SK-N-SH (cell line): ENCODE results near the gene RBBP8NL. TPM values are rescaled to one million over a fixed set of nuclear protein-coding genes. Genes with fewer than 3 reads are reported as not detected.

Source experiments
- CTCF ChIA-PET: fragments of 300-600, 350-600 bp; formaldehyde crosslinking; extraction: SDS; loops from one replicate; lab custom pipeline; 2021; lab: Yijun Ruan, JAX
- POLR2A ChIA-PET: fragments of 350-600 bp; sonication (Branson Sonifier 250); formaldehyde crosslinking; extraction: SDS; loops from one replicate; lab custom pipeline; 2020; ENCODE audit warnings: antibody characterized with exemption, inconsistent platforms; lab: Yijun Ruan, JAX
- DNase-seq: peaks from one replicate; pipeline ENCODE4 v3.0.0; 2012
- H2AFZ ChIP-seq: fragments of 200-600 bp; sonication (generic); 2 replicates; pipeline ENCODE4 v1.8.1; 2016; ENCODE audit warnings: antibody characterized with exemption, mild to moderate bottlenecking, low read depth
- H3F3A ChIP-seq: fragments of 200-600 bp; sonication (generic); replicated peaks from 2 replicates; pipeline ENCODE3; 2016; ENCODE audit warnings: antibody characterized with exemption, mild to moderate bottlenecking; ENCODE audit not compliant: insufficient read depth
- H3K27ac ChIP-seq, 2 experiments: fragments of 200-500 bp in 1 of 2; fragments of 200-600 bp in 1 of 2; sonication (Bioruptor generic) in 1 of 2; sonication (generic), shearing (Covaris generic) in 1 of 2; 2 replicates each; pipeline versions ENCODE4 v1.5.1 to v1.6.1; 2014 to 2016; ENCODE audit warnings: low read depth in 2 of 2, inconsistent platforms in 1 of 2, low read length in 1 of 2, mild to moderate bottlenecking in 1 of 2, mixed read lengths in 1 of 2
- H3K27me3 ChIP-seq: fragments of 200-600 bp; sonication (generic), shearing (Covaris generic); 2 replicates; pipeline ENCODE4 v1.6.1; 2016; ENCODE audit warnings: mixed run types; ENCODE audit not compliant: insufficient read depth
- H3K36me3 ChIP-seq, 2 experiments: fragments of 200-500 bp in 1 of 2; fragments of 200-600 bp in 1 of 2; sonication (Bioruptor generic) in 1 of 2; sonication (generic) in 1 of 2; replicated peaks in 1 of 2; 2 replicates each; pipeline versions ENCODE3 to v1.5.1; 2014 to 2016; ENCODE audit warnings: low read length in 1 of 2, mild to moderate bottlenecking in 1 of 2; ENCODE audit not compliant: insufficient read depth in 2 of 2, control insufficient read depth in 1 of 2
- H3K4me1 ChIP-seq, 2 experiments: fragments of 200-500 bp in 1 of 2; fragments of 200-600 bp in 1 of 2; sonication (Bioruptor generic) in 1 of 2; sonication (generic), shearing (Covaris generic) in 1 of 2; 2 replicates each; pipeline versions ENCODE4 v1.5.1 to v1.6.1; 2014 to 2016; ENCODE audit warnings: low read depth in 1 of 2, low read length in 1 of 2, mixed run types in 1 of 2; ENCODE audit not compliant: insufficient read depth in 2 of 2, control insufficient read depth in 1 of 2
- H3K4me2 ChIP-seq: fragments of 200-600 bp; sonication (generic), shearing (Covaris generic); 2 replicates; pipeline ENCODE4 v1.6.1; 2017; ENCODE audit warnings: mixed run types
- H3K4me3 ChIP-seq, 2 experiments: fragments of 200-500 bp in 1 of 2; fragments of 200-600 bp in 1 of 2; sonication (Bioruptor generic) in 1 of 2; sonication (generic), shearing (Covaris generic) in 1 of 2; 2 replicates each; pipeline versions ENCODE4 v1.5.1 to v1.8.1; 2014 to 2016; ENCODE audit warnings: low read depth in 2 of 2, inconsistent platforms in 1 of 2, low read length in 1 of 2, mild to moderate bottlenecking in 1 of 2, mixed read lengths in 1 of 2, moderate library complexity in 1 of 2
- H3K79me2 ChIP-seq: fragments of 200-600 bp; sonication (generic); 2 replicates; pipeline ENCODE4 v1.8.1; 2017; ENCODE audit warnings: mild to moderate bottlenecking; ENCODE audit not compliant: insufficient read depth
- H3K9ac ChIP-seq: fragments of 200-600 bp; sonication (generic); 2 replicates; pipeline ENCODE4 v1.6.1; 2017; ENCODE audit warnings: mixed run types
- H3K9me2 ChIP-seq: fragments of 200-600 bp; sonication (generic); 2 replicates; pipeline ENCODE4 v1.6.1; 2017; ENCODE audit warnings: mixed run types
- H3K9me3 ChIP-seq: fragments of 200-600 bp; sonication (generic); 2 replicates; pipeline ENCODE4 v1.6.1; 2017; ENCODE audit warnings: mixed run types, mild to moderate bottlenecking, moderate library complexity
- H4K20me1 ChIP-seq: fragments of 200-600 bp; sonication (generic); 2 replicates; pipeline ENCODE4 v1.6.1; 2017; ENCODE audit warnings: mild to moderate bottlenecking, mixed run types; ENCODE audit not compliant: insufficient read depth
- EP300 ChIP-seq, 2 experiments: IDR thresholded peaks; 2 replicates each; pipeline versions ENCODE4 v1.4.0 to v1.6.1; 2012; ENCODE audit warnings: borderline replicate concordance in 1 of 2, low read depth in 1 of 2, low read length in 1 of 2
- EZH2phosphoT487 ChIP-seq: fragments of 200-600 bp; sonication (generic); IDR thresholded peaks from 2 replicates; pipeline ENCODE4 v1.6.1; 2017; ENCODE audit warnings: low read depth, mixed run types, mild to moderate bottlenecking, antibody characterized with exemption, moderate library complexity, borderline replicate concordance
- FOSL2 ChIP-seq: IDR thresholded peaks from 2 replicates; pipeline ENCODE4 v1.4.0; 2012; ENCODE audit warnings: low read depth, mild to moderate bottlenecking, moderate library complexity, borderline replicate concordance
- GATA2 ChIP-seq: sonication (generic); formaldehyde crosslinking; IDR thresholded peaks from 2 replicates; pipeline ENCODE4 v1.5.0; 2020; ENCODE audit warnings: mild to moderate bottlenecking, missing genetic modification reagents
- MAX ChIP-seq: IDR thresholded peaks from 2 replicates; pipeline ENCODE4 v1.4.0; 2012; ENCODE audit warnings: low read depth
- MEF2A ChIP-seq: IDR thresholded peaks from 2 replicates; pipeline ENCODE4 v1.4.0; 2012; ENCODE audit warnings: low read depth, borderline replicate concordance
- NFIC ChIP-seq: IDR thresholded peaks from 2 replicates; pipeline ENCODE4 v1.4.0; 2012; ENCODE audit warnings: borderline replicate concordance
- NRF1 ChIP-seq: IDR thresholded peaks from 2 replicates; pipeline ENCODE4 v1.6.1; 2012; ENCODE audit warnings: low read depth, mild to moderate bottlenecking, low read length
- PBX3 ChIP-seq: IDR thresholded peaks from 2 replicates; pipeline ENCODE4; 2012
- RAD21 ChIP-seq: IDR thresholded peaks from 2 replicates; pipeline ENCODE4 v1.6.1; 2012; ENCODE audit warnings: mild to moderate bottlenecking, low read length
- RCOR1 ChIP-seq: fragments of 150-350 bp; IDR thresholded peaks from 2 replicates; pipeline ENCODE4 v1.6.1; 2017; ENCODE audit warnings: antibody characterized with exemption, low read length
- RFX5 ChIP-seq: IDR thresholded peaks from 2 replicates; pipeline ENCODE4 v1.6.1; 2012; ENCODE audit warnings: mild to moderate bottlenecking, improper control_type of control experiment, low read length
- RXRA ChIP-seq: IDR thresholded peaks from 2 replicates; pipeline ENCODE4 v1.4.0; 2012; ENCODE audit warnings: low read depth, mild to moderate bottlenecking, borderline replicate concordance
- SIN3A ChIP-seq: IDR thresholded peaks from 2 replicates; pipeline ENCODE4 v1.6.1; 2012; ENCODE audit warnings: low read depth, mild to moderate bottlenecking, low read length, moderate library complexity, borderline replicate concordance
- SMC3 ChIP-seq: IDR thresholded peaks from 2 replicates; pipeline ENCODE4 v1.6.1; 2012; ENCODE audit warnings: low read depth, low read length, improper control_type of control experiment
- TAF1 ChIP-seq: IDR thresholded peaks from 2 replicates; pipeline ENCODE4 v1.6.1; 2012; ENCODE audit warnings: low read depth, mild to moderate bottlenecking, low read length, moderate library complexity, borderline replicate concordance
- TCF12 ChIP-seq: IDR thresholded peaks from 2 replicates; pipeline ENCODE4 v1.4.0; 2012
- WGBS: methylation state at CpG from one replicate; pipeline ENCODE4 v1.1.6; 2017; ENCODE audit warnings: low lambda C conversion rate; 5-methylcytosine and 5-hydroxymethylcytosine counted together
- polyA plus RNA-seq, 3 experiments: library from polyadenylated mRNA; depleted of rRNA; stranded (reverse); fragments of >200 nt; gene quantifications; 2 replicates each; pipeline ENCODE4 v1.2.3, GENCODE V29; 2012
- TF ChIP-seq, protein P1 (sequence below): IDR thresholded peaks from 2 replicates; pipeline ENCODE4 v1.6.1; 2012; ENCODE audit warnings: mild to moderate bottlenecking, low read depth, low read length, moderate library complexity
- TF ChIP-seq, protein P2 (sequence below): fragments of 200-600 bp; sonication (generic); IDR thresholded peaks from 2 replicates; pipeline ENCODE4 v1.6.1; 2017; ENCODE audit warnings: antibody characterized with exemption, mild to moderate bottlenecking, moderate library complexity

Gene RBBP8NL
- polyA plus RNA-seq, 1 of the 3 experiments (the other 2 are of a cell fraction), result not detected

DNA sequence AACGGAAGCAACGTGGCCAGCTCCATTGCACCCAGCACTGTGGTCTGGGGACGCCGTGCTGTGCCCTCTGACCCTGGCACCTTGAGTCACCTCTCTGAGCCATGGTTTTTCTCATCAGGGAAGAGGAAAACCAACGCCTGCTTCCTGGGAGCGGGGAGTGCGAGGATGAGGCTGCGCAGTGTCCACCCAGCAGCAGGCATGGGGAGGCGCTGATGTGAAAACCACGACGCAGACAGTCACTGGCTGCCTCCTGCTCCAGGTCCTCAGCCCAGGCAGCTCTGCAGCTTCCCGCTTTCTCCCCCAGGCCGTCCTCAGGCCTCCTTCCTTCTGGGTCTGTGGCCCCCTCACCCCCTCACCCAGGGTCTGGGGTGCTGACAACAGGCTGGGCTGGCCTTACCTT, 34.5 kb upstream of the RBBP8NL start:
- TF ChIP-seq TAF1 (no peak), PBX3 (no peak), RCOR1 (no peak)
- Histone ChIP-seq H3K4me3 (no peak overlapping the region), H4K20me1 (no peaks in the 10 kb centered on the region), H3F3A (no peaks in the 10 kb centered on the region), H3K4me1 (no peaks in the 10 kb centered on the region; a peak in 1 of 4 replicates), H3K27ac (no peak overlapping the region), H2AFZ (no peak overlapping the region), H3K27me3 (no peaks in the 10 kb centered on the region), H3K9ac (no peak overlapping the region), H3K9me2 (no peaks in the 10 kb centered on the region), H3K79me2 (no peaks in the 10 kb centered on the region), H3K9me3 (no peaks in the 10 kb centered on the region), H3K4me2 (no peak overlapping the region), H3K36me3 (no peaks in the 10 kb centered on the region)
- DNase-seq, result no peak
- WGBS, result 71% methylated on average over 10 of the region's 13 CpGs
- ChIA-PET POLR2A (no interaction called here), CTCF (interaction anchor here (0.7 kb wide), 1 partner anchor 18 kb away, joined by 3 read pairs; no protein-coding TSS in a partner anchor)

- ChIA-PET POLR2A (no interaction called here), CTCF (interaction anchor here (1.3 kb wide), 1 partner anchor 156 kb away, joined by 6 read pairs; no protein-coding TSS in a partner anchor)
- Histone ChIP-seq H2AFZ (no peak overlapping the region), H3K27ac (no peak overlapping the region), H3K27me3 (no peaks in the 10 kb centered on the region), H3K9me3 (no peaks in the 10 kb centered on the region), H3K9ac (no peak overlapping the region), H3F3A (no peaks in the 10 kb centered on the region), H3K79me2 (no peaks in the 10 kb centered on the region), H3K4me3 (no peak overlapping the region), H3K4me1 (no peaks in the 10 kb centered on the region; a peak in 1 of 4 replicates), H4K20me1 (no peaks in the 10 kb centered on the region), H3K4me2 (no peak overlapping the region), H3K9me2 (no peaks in the 10 kb centered on the region), H3K36me3 (no peaks in the 10 kb centered on the region)
- WGBS, result 60% methylated on average over 10 of the region's 10 CpGs
- TF ChIP-seq MAX (no peak), MEF2A (no peak), RCOR1 (no peak), RXRA (no peak), RAD21 (no peak), PBX3 (no peak), GATA2 (CRISPR knock-in tag) (no peak), TAF1 (no peak), RFX5 (no peak), EP300 (IDR thresholded peaks at IDR 0.05; ENCODE audit: borderline replicate concordance in 1 of 2, low read depth in 1 of 2, low read length in 1 of 2) (no peak), NFIC (no peak), FOSL2 (no peak), TCF12 (no peak), SMC3 (no peak), NRF1 (no peak), EZH2phosphoT487 (no peak), SIN3A (no peak)
- TF ChIP-seq, protein P1, sequence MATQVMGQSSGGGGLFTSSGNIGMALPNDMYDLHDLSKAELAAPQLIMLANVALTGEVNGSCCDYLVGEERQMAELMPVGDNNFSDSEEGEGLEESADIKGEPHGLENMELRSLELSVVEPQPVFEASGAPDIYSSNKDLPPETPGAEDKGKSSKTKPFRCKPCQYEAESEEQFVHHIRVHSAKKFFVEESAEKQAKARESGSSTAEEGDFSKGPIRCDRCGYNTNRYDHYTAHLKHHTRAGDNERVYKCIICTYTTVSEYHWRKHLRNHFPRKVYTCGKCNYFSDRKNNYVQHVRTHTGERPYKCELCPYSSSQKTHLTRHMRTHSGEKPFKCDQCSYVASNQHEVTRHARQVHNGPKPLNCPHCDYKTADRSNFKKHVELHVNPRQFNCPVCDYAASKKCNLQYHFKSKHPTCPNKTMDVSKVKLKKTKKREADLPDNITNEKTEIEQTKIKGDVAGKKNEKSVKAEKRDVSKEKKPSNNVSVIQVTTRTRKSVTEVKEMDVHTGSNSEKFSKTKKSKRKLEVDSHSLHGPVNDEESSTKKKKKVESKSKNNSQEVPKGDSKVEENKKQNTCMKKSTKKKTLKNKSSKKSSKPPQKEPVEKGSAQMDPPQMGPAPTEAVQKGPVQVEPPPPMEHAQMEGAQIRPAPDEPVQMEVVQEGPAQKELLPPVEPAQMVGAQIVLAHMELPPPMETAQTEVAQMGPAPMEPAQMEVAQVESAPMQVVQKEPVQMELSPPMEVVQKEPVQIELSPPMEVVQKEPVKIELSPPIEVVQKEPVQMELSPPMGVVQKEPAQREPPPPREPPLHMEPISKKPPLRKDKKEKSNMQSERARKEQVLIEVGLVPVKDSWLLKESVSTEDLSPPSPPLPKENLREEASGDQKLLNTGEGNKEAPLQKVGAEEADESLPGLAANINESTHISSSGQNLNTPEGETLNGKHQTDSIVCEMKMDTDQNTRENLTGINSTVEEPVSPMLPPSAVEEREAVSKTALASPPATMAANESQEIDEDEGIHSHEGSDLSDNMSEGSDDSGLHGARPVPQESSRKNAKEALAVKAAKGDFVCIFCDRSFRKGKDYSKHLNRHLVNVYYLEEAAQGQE, result no peak
- TF ChIP-seq, protein P2, sequence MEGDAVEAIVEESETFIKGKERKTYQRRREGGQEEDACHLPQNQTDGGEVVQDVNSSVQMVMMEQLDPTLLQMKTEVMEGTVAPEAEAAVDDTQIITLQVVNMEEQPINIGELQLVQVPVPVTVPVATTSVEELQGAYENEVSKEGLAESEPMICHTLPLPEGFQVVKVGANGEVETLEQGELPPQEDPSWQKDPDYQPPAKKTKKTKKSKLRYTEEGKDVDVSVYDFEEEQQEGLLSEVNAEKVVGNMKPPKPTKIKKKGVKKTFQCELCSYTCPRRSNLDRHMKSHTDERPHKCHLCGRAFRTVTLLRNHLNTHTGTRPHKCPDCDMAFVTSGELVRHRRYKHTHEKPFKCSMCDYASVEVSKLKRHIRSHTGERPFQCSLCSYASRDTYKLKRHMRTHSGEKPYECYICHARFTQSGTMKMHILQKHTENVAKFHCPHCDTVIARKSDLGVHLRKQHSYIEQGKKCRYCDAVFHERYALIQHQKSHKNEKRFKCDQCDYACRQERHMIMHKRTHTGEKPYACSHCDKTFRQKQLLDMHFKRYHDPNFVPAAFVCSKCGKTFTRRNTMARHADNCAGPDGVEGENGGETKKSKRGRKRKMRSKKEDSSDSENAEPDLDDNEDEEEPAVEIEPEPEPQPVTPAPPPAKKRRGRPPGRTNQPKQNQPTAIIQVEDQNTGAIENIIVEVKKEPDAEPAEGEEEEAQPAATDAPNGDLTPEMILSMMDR, result no peak
- DNase-seq, result no peak
Observed at GRCh38 chr20:62461157-62461556, 33.8 kb upstream of the RBBP8NL start.
